A673 (cell line): ENCODE measurements around the gene RAB7B. TPM values are rescaled to one million over a fixed set of nuclear protein-coding genes. Genes with fewer than 3 reads are reported as not detected.

Experiments
- BruUV-seq: library from RNA; stranded (reverse); fragments of 400-500 nt; replicated peaks from 2 replicates; lab custom pipeline; 2021; lab: Mats Ljungman, UMichigan
- CTCF ChIA-PET: fragments of 300-600 bp; sonication (Branson Sonifier 250); formaldehyde crosslinking; loops from one replicate; lab custom pipeline; 2022; ENCODE audit warnings: antibody characterized with exemption; lab: Charles Lee
- POLR2A ChIA-PET: fragments of 300-600 bp; sonication (Branson Sonifier 250); formaldehyde crosslinking; loops from one replicate; lab custom pipeline; 2022; ENCODE audit warnings: antibody characterized with exemption; ENCODE audit not compliant: low non-redundant PET; lab: Charles Lee
- DNase-seq: peaks from one replicate; pipeline ENCODE4 v3.0.0-alpha.2; 2015; ENCODE audit warnings: low spot score
- H3K27ac ChIP-seq: fragments of 200-600 bp; sonication (generic); 2 replicates; pipeline ENCODE4 v1.5.1; 2016; ENCODE audit warnings: mixed run types, low read depth, mild to moderate bottlenecking, mixed read lengths, antibody characterized with exemption, low read length; ENCODE audit not compliant: poor library complexity, severe bottlenecking
- H3K27me3 ChIP-seq: fragments of 200-600 bp; sonication (generic); replicated peaks from 2 replicates; pipeline ENCODE4 v1.6.1; 2017; ENCODE audit warnings: mixed run types, low read depth, mild to moderate bottlenecking, mixed read lengths, antibody characterized with exemption, low read length; ENCODE audit not compliant: insufficient read depth, poor library complexity
- H3K36me3 ChIP-seq: fragments of 200-600 bp; sonication (generic); 2 replicates; pipeline ENCODE4 v1.6.1; 2016; ENCODE audit warnings: mixed run types, mild to moderate bottlenecking, mixed read lengths, antibody characterized with exemption, low read length; ENCODE audit not compliant: insufficient read depth, poor library complexity, severe bottlenecking
- H3K4me1 ChIP-seq: fragments of 200-600 bp; sonication (generic); 2 replicates; pipeline ENCODE4 v1.6.1; 2017; ENCODE audit warnings: mixed run types, mild to moderate bottlenecking, mixed read lengths, antibody characterized with exemption, low read length; ENCODE audit not compliant: insufficient read depth, poor library complexity, severe bottlenecking
- H3K4me3 ChIP-seq: fragments of 200-600 bp; sonication (generic); 2 replicates; pipeline ENCODE4 v1.5.1; 2016; ENCODE audit warnings: low read depth, mixed run types, mild to moderate bottlenecking, mixed read lengths, low read length; ENCODE audit not compliant: poor library complexity, severe bottlenecking
- H3K9me3 ChIP-seq: fragments of 200-600 bp; sonication (generic); 2 replicates; pipeline ENCODE4 v1.6.1; 2016; ENCODE audit warnings: mixed run types, low read depth, mild to moderate bottlenecking, mixed read lengths, antibody characterized with exemption, low read length; ENCODE audit not compliant: poor library complexity, severe bottlenecking
- CTCF ChIP-seq: fragments of 300-800, 200-600 bp; sonication (generic); conservative IDR thresholded peaks from 2 replicates; pipeline ENCODE4 v1.5.1; 2017; ENCODE audit warnings: low read depth, mild to moderate bottlenecking, antibody characterized with exemption, low read length, moderate library complexity, mixed read lengths
- EZH2 ChIP-seq: fragments of 200-600 bp; sonication (generic); IDR thresholded peaks from 2 replicates; pipeline ENCODE4 v1.6.1; 2017; ENCODE audit warnings: borderline replicate concordance, low read depth, mild to moderate bottlenecking, mixed read lengths, antibody characterized with exemption, low read length; ENCODE audit not compliant: poor library complexity, severe bottlenecking
- intact Hi-C: fragments of 100-400 bp; cut with micrococcal nuclease; formaldehyde crosslinking; loops from one replicate; pipeline ENCODE4 v1.10.0; 2022; ENCODE audit not compliant: unreplicated experiment
- total RNA-seq: library from RNA; stranded (reverse); gene quantifications from 2 replicates; pipeline ENCODE4 v1.2.3, GENCODE V29; 2021

RAB7B gene
- total RNA-seq, 1 experiment from 2014 or later: 0.11 TPM

- DNase-seq: no peak
- H3K27me3 ChIP-seq: no peaks in the 10 kb centered on the region
- H3K4me3 ChIP-seq: no peak overlapping the region
- CTCF ChIA-PET: no interaction called here
- H3K36me3 ChIP-seq: no peaks in the 10 kb centered on the region
- no peak overlapping the region for H3K27ac ChIP-seq
- no peak for TF ChIP-seq CTCF
- BruUV-seq: no TSS peak
- H3K9me3 ChIP-seq: no peaks in the 10 kb centered on the region
- POLR2A ChIA-PET: no interaction called here
- no peaks in the 10 kb centered on the region for H3K4me1 ChIP-seq
- intact Hi-C loops: no loop called here
Observed at GRCh38 chr1:206011057-206011456, 7.9 kb upstream of the RAB7B start.

GRCh38 chr1:206010060-206010459 lies 6.9 kb upstream of the RAB7B start:
- H3K9me3 ChIP-seq: no peaks in the 10 kb centered on the region
- no TSS peak for BruUV-seq
- intact Hi-C loops: no loop called here
- TF ChIP-seq EZH2: no peak
- no peak for TF ChIP-seq CTCF
- DNase-seq: no peak
- H3K36me3 ChIP-seq: no peaks in the 10 kb centered on the region
- no peaks in the 10 kb centered on the region for H3K4me1 ChIP-seq
- H3K4me3 ChIP-seq: no peak overlapping the region
- H3K27ac ChIP-seq: no peak overlapping the region
- ChIA-PET CTCF (interaction anchor here (0.6 kb wide), 1 partner anchor 33 kb away, joined by 3 read pairs; no protein-coding TSS in a partner anchor), POLR2A (no interaction called here)
- H3K27me3 ChIP-seq: no peaks in the 10 kb centered on the region

GRCh38 chr1:206006946-206007345 lies 3.8 kb upstream of the RAB7B start:
- no peak for TF ChIP-seq CTCF
- TF ChIP-seq EZH2: no peak
- no peak for DNase-seq
- Histone ChIP-seq H3K4me1 (peaks cover 4% of the 10 kb centered on the region), H3K4me3 (no peak overlapping the region), H3K9me3 (no peaks in the 10 kb centered on the region), H3K27ac (no peak overlapping the region), H3K27me3 (no peaks in the 10 kb centered on the region), H3K36me3 (no peaks in the 10 kb centered on the region)
- BruUV-seq: no TSS peak
- CTCF ChIA-PET: no interaction called here
- intact Hi-C loops: no loop called here
- POLR2A ChIA-PET: no interaction called here
